ES-I3 (cell line): ENCODE results near the gene JOSD2.

Experiments
- H3K36me3 ChIP-seq: 2 replicates; pipeline ENCODE4 v1.6.1; 2013; ENCODE audit warnings: mild to moderate bottlenecking, low read length, control low read depth, moderate library complexity; ENCODE audit not compliant: insufficient read depth
- H3K4me1 ChIP-seq: 2 replicates; pipeline ENCODE4 v1.6.1; 2013; ENCODE audit warnings: mild to moderate bottlenecking, control low read depth, low read length; ENCODE audit not compliant: insufficient read depth
- H3K9ac ChIP-seq: 2 replicates; pipeline ENCODE4 v1.6.1; 2013; ENCODE audit warnings: low read depth, mild to moderate bottlenecking, low read length, moderate library complexity
- H3K9me3 ChIP-seq: 2 replicates; pipeline ENCODE4 v1.6.1; 2013; ENCODE audit warnings: mild to moderate bottlenecking, low read length, moderate library complexity; ENCODE audit not compliant: control insufficient read depth, insufficient read depth

The JOSD2 gene

DNA sequence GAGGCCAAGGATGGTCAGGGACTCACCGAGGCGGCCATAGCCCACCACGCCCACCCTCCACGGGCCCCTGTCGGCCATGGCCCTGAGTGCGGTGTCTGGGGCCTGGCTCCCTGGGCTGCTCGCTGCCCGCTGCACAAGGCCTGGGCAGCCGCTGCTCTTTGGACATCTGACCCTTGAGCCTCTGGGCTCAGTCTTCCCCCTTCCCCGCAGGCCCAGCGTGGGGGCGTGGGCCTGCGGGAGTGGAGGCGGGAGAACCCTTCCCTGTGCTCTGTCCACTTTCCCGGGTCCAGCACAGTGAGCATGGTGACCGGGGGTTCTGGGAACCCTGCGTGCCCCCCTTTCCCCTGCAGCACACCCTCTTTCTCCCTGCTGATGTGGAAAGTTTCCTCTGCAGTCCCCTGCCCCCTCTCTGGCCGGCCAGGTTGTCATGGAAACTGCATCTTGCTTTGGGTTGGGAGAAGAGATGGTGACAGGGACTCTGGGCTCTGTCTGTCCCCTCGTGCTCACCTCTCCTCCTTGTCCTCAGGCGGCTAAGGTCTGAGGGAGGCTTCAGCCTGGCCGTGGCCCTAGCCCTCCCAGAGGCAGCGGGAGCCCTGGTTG lies 2.9 kb upstream of the JOSD2 start, which contains the start of gene ASPDH:
Gene ASPDH (minus strand): TSS at position 168 of the 600 bp plus-strand sequence. CDS start 90 bp downstream, at position 78.
- Histone ChIP-seq H3K9ac (no peak within 1 kb of the TSS), H3K36me3 (no peaks in the 10 kb centered on the region), H3K9me3 (no peaks in the 10 kb centered on the region), H3K4me1 (no peaks in the 10 kb centered on the region; the same call in 1 of the 2 replicates)

GRCh38 chr19:50512999-50513745 lies 2.2 kb upstream of the JOSD2 start:
- no peaks in the 10 kb centered on the region for H3K9me3 ChIP-seq
- H3K4me1 ChIP-seq = no peaks in the 10 kb centered on the region; the same call in 1 of the 2 replicates
- no peaks in the 10 kb centered on the region for H3K36me3 ChIP-seq
- H3K9ac ChIP-seq = no peak overlapping the region

DNA sequence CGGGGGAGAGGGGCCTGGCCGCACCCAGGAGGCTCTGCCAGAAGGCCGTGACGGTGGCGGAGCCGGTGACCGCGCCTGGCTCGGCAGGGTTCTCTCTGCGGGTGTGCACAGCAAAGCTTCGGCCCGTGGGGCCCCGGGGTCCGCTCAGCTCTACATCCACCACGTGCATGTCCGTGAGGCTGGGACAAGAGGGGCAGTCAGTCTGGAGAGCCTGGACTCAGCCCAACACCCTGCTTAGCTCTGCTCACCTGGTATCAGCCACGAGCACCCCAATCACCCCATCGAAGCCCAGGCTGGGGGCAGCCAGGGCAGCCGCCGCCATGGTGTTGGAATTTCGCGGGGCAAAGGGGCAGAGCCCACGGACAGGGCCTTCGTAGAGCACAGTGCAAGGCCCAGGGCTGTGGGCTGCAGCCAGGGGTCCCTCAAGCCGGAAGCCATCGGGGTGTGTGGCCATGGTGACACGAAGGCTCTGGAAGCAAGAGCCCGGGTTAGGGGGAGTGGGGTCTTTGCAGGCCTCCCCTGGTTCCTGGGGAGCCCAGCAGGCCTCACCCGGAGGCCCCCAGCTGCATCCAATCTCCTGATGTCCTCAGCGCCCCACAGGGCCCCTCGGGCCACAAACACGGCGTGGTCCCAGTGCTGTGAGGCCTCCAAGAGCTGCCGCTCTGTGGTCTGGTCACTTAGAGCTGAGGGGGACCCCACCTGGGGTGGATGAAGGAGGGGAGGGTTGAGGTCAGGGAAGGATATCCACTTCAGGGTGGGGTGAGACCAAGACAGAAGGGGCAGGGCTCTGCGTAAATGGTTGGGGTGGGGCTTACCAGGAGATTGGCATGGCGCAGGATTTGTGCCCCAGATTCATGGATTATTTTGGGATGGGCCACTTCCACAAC lies 1.4 kb upstream of the JOSD2 start:
- no peaks in the 10 kb centered on the region for H3K36me3 ChIP-seq
- H3K9ac ChIP-seq = peak overlapping the region; percentile 83
- no peaks in the 10 kb centered on the region; the same call in 1 of the 2 replicates for H3K4me1 ChIP-seq
- H3K9me3 ChIP-seq = no peaks in the 10 kb centered on the region

DNA sequence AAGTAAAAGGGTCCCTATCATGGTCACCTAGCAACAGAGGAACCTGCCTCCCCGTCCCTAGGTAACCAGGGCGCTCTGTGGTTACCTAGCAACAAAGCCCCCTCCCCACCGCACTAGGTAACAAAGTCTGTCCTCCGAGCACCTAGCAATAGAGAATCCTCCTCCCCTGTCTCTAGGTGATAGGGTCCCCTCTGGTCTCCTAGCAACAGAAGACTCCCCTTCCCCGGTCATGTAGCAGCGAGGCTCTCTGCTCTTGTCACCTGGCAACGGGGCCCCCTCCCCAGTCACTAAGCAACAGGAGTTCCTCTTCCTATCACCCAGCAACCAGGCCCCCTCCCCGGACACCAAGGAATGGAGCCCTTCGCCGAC lies 307 bp downstream of the JOSD2 start:
- no peaks in the 10 kb centered on the region for H3K36me3 ChIP-seq
- H3K9me3 ChIP-seq = no peaks in the 10 kb centered on the region
- peak overlapping the region; percentile 55; the same call in 1 of the 2 replicates for H3K9ac ChIP-seq
- no peaks in the 10 kb centered on the region; the same call in 1 of the 2 replicates for H3K4me1 ChIP-seq

GRCh38 chr19:50510121-50510670 lies 795 bp downstream of the JOSD2 start:
- Histone ChIP-seq H3K9me3 (no peaks in the 10 kb centered on the region), H3K9ac (peak overlapping the region; percentile 55; the same call in 1 of the 2 replicates), H3K4me1 (no peaks in the 10 kb centered on the region; the same call in 1 of the 2 replicates), H3K36me3 (no peaks in the 10 kb centered on the region)

- Histone ChIP-seq H3K4me1 (no peaks in the 10 kb centered on the region; the same call in 1 of the 2 replicates), H3K9me3 (no peaks in the 10 kb centered on the region), H3K9ac (no peak overlapping the region), H3K36me3 (no peaks in the 10 kb centered on the region)
These were observed 1.6 kb downstream of the JOSD2 start for GRCh38 chr19:50509366-50509765.

- no peaks in the 10 kb centered on the region for H3K9me3 ChIP-seq
- H3K36me3 ChIP-seq = no peaks in the 10 kb centered on the region
- H3K4me1 ChIP-seq = no peaks in the 10 kb centered on the region; the same call in 1 of the 2 replicates
- no peak overlapping the region for H3K9ac ChIP-seq
These were observed 2.2 kb downstream of the JOSD2 start for GRCh38 chr19:50508843-50509190.

- Histone ChIP-seq H3K9me3 (no peaks in the 10 kb centered on the region), H3K9ac (no peak overlapping the region), H3K4me1 (no peaks in the 10 kb centered on the region; the same call in 1 of the 2 replicates), H3K36me3 (no peaks in the 10 kb centered on the region)
These were observed 3.6 kb downstream of the JOSD2 start for GRCh38 chr19:50507376-50507775.

DNA sequence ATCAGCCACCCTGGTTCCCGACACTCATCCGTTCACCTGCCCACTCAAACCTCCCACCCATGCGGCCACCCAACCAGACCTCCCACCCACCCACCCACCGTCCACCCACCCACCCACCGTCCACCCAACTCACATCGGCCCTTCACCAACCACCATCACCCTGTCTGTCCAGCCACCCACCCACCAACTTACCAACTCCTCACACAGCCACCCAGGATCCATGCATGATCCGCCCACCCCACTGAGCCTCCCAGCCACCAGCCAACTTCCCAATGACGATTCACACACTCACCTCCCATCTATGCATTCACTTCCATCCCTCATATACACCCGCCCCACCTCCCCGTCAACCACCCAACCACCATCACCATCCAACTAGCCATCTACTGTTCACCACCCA lies 4.3 kb downstream of the JOSD2 start:
- Histone ChIP-seq H3K9me3 (no peaks in the 10 kb centered on the region), H3K9ac (no peak overlapping the region), H3K36me3 (no peaks in the 10 kb centered on the region), H3K4me1 (peaks cover under 1% of the 10 kb centered on the region; the same call in 1 of the 2 replicates)

GRCh38 chr19:50505856-50506611 lies 5.0 kb downstream of the JOSD2 start:
- peaks cover 7% of the 10 kb centered on the region; the same call in 1 of the 2 replicates for H3K4me1 ChIP-seq
- H3K9me3 ChIP-seq = no peaks in the 10 kb centered on the region
- no peaks in the 10 kb centered on the region for H3K36me3 ChIP-seq
- H3K9ac ChIP-seq = no peak overlapping the region

GRCh38 chr19:50501568-50502475 lies 9.2 kb downstream of the JOSD2 start:
- Histone ChIP-seq H3K9me3 (no peaks in the 10 kb centered on the region), H3K4me1 (peaks cover 10% of the 10 kb centered on the region; the same call in 1 of the 2 replicates), H3K36me3 (no peaks in the 10 kb centered on the region), H3K9ac (no peak overlapping the region)

DNA sequence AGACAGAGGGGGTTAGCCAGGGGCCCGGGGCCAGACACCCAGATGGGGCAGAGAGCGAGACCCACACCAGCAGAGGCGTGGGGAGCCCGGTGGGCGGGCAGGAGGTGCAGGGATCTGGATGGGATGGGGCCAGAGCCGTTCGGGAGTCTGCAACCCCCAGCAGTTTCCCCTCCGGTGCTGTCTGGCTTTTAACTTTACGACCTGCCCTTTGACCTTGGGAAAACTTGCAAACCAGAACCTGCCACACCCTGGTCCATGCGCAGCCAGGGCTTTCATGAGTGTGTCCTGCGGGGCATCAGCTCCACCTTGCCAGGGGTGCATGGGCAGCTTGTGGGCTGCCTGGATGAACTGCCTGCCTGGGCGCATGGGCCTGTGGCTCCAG lies 9.8 kb downstream of the JOSD2 start:
- Histone ChIP-seq H3K36me3 (no peaks in the 10 kb centered on the region), H3K9ac (no peak overlapping the region), H3K4me1 (peaks cover 10% of the 10 kb centered on the region; the same call in 1 of the 2 replicates), H3K9me3 (no peaks in the 10 kb centered on the region)

DNA sequence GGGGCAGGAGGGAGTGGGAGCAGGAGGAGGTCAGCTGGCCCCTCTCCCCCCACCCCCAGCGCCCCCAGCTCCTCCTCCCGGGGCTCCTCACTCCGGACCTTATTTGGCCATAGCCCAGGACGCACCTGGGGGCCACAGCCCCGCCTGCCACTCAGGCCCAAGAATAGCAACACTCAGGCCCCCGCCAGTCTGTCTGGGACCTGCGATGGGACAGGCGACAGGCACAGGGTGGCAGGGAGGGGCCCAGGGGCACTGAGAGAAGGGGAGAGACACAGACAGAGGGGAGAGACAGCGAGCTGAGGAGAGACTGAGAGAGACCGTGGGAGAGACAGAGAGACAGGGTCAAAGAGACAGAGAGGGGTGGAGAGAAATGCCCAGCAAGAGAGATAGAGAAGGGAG lies 10.2 kb downstream of the JOSD2 start:
- no peaks in the 10 kb centered on the region for H3K36me3 ChIP-seq
- no peaks in the 10 kb centered on the region for H3K9me3 ChIP-seq
- no peak overlapping the region for H3K9ac ChIP-seq
- peaks cover 10% of the 10 kb centered on the region; the same call in 1 of the 2 replicates for H3K4me1 ChIP-seq
